GM12878 (cell line): Measurements from ENCODE around the gene TCF4. TPM values are rescaled to one million over a fixed set of nuclear protein-coding genes. Genes with fewer than 3 reads are reported as not detected.

Experiments
- BHLHE40 ChIP-seq, 2 experiments: fragments of 450-650 bp in 1 of 2; IDR thresholded peaks; 2 replicates each; pipeline ENCODE4 v1.6.1; 2011 to 2017; ENCODE audit warnings: low read depth in 2 of 2, borderline replicate concordance in 1 of 2, improper control_type of control experiment in 1 of 2, low read length in 1 of 2, mild to moderate bottlenecking in 1 of 2
- CHD2 ChIP-seq: IDR thresholded peaks from 2 replicates; pipeline ENCODE4 v1.6.1; 2011; ENCODE audit warnings: low read depth, low read length, improper control_type of control experiment, borderline replicate concordance
- EZH2 ChIP-seq: IDR thresholded peaks from 2 replicates; pipeline ENCODE4 v1.6.1; 2012; ENCODE audit warnings: low read depth, mild to moderate bottlenecking, control low read depth, inconsistent platforms, low read length, borderline replicate concordance; ENCODE audit not compliant: control insufficient read depth
- FOXK2 ChIP-seq: fragments of 450-650 bp; IDR thresholded peaks from 2 replicates; pipeline ENCODE4 v1.6.1; 2017; ENCODE audit warnings: mild to moderate bottlenecking, moderate library complexity
- FOXM1 ChIP-seq: IDR thresholded peaks from 2 replicates; pipeline ENCODE4 v1.6.1; 2012; ENCODE audit warnings: low read depth, mild to moderate bottlenecking, inconsistent platforms, low read length, moderate library complexity
- IKZF2 ChIP-seq, 2 experiments: fragments of 450-650 bp; IDR thresholded peaks; 2 replicates each; pipeline ENCODE4 v1.6.1; 2017; ENCODE audit warnings: mild to moderate bottlenecking in 2 of 2, moderate library complexity in 2 of 2
- NFIC ChIP-seq: IDR thresholded peaks from 2 replicates; pipeline ENCODE4 v1.6.1; 2012; ENCODE audit warnings: low read depth, mild to moderate bottlenecking, inconsistent platforms, low read length, moderate library complexity
- NR2C1 ChIP-seq: fragments of 450-650 bp; IDR thresholded peaks from 2 replicates; pipeline ENCODE4 v1.6.1; 2017; ENCODE audit warnings: antibody characterized with exemption, mild to moderate bottlenecking, moderate library complexity
- NR2C2 ChIP-seq: IDR thresholded peaks from 2 replicates; pipeline ENCODE4 v1.6.1; 2011; ENCODE audit warnings: borderline replicate concordance, low read depth; ENCODE audit not compliant: control insufficient read depth, insufficient read length
- PRDM15 ChIP-seq: fragments of 450-650 bp; formaldehyde crosslinking; IDR thresholded peaks from 2 replicates; pipeline ENCODE4 v1.4.0; 2020; ENCODE audit warnings: mild to moderate bottlenecking, moderate library complexity
- RELB ChIP-seq: fragments of 450-650 bp; IDR thresholded peaks from 2 replicates; pipeline ENCODE4 v1.6.1; 2017; ENCODE audit warnings: low read depth, mild to moderate bottlenecking, moderate library complexity
- RUNX3 ChIP-seq: IDR thresholded peaks from 2 replicates; pipeline ENCODE4 v1.6.1; 2012; ENCODE audit warnings: low read length, inconsistent platforms
- SIN3A ChIP-seq: IDR thresholded peaks from 2 replicates; pipeline ENCODE4 v1.6.1; 2012; ENCODE audit warnings: low read depth, low read length, improper control_type of control experiment
- SREBF1 ChIP-seq: IDR thresholded peaks from 2 replicates; pipeline ENCODE4 v1.6.1; 2012; ENCODE audit warnings: mild to moderate bottlenecking, low read length
- STAT3 ChIP-seq: IDR thresholded peaks from 2 replicates; pipeline ENCODE4 v1.6.1; 2011; ENCODE audit warnings: low read depth, low read length, improper control_type of control experiment
- SUZ12 ChIP-seq: fragments of 200-600 bp; sonication (generic); IDR thresholded peaks from one replicate; pipeline ENCODE4 v1.6.1; 2018; ENCODE audit warnings: antibody characterized with exemption, mild to moderate bottlenecking; ENCODE audit not compliant: unreplicated experiment
- ZBED1 ChIP-seq: IDR thresholded peaks from 2 replicates; pipeline ENCODE4 v1.6.1; 2016; ENCODE audit warnings: borderline replicate concordance
- ZBTB4 ChIP-seq: fragments of 450-650 bp; formaldehyde crosslinking; IDR thresholded peaks from 2 replicates; pipeline ENCODE4 v1.4.0; 2022; ENCODE audit warnings: mild to moderate bottlenecking, moderate library complexity
- ZNF384 ChIP-seq: IDR thresholded peaks from 2 replicates; pipeline ENCODE4 v1.6.1; 2012; ENCODE audit warnings: low read depth, mild to moderate bottlenecking, low read length, improper control_type of control experiment, borderline replicate concordance
- polyA plus RNA-seq, 11 experiments: library from polyadenylated mRNA; depleted of rRNA in 4 of 11; unstranded in 6 of 11; stranded (reverse) in 5 of 11; fragments of >200 nt; fragmentation: Nextera tagmentation in 4 of 11; fragmentation: Illumina TruSeq in 1 of 11; extraction: Ambion mirVana in 4 of 11; extraction: Trizol in 1 of 11; gene quantifications; 1 replicate in 1 of 11; 2 replicates in 10 of 11; pipeline versions ENCODE4 v1.2.1 to v1.2.3, GENCODE V29; 2011 to 2016; ENCODE audit warnings: inconsistent platforms in 2 of 11, missing spikeins in 2 of 11, low read depth in 1 of 11
- total RNA-seq, 4 experiments: library from RNA; depleted of rRNA in 3 of 4; stranded (reverse); fragments of >200 nt in 3 of 4; fragmentation: Illumina TruSeq in 1 of 4; extraction: Trizol in 1 of 4; gene quantifications; 2 replicates each; pipeline versions ENCODE4 v1.2.1 to v1.2.3, GENCODE V29; 2013 to 2021
- TF ChIP-seq, protein P1 (sequence below): fragments of 450-650 bp; IDR thresholded peaks from 2 replicates; pipeline ENCODE4 v1.6.1; 2017; ENCODE audit warnings: borderline replicate concordance

The TCF4 gene
- total and polyA plus RNA-seq, 10 of the 15 experiments (the other 5 are each of a cell fraction or from before 2014, with no cell fraction given), result 15.2 to 94.0 (median 31.5) TPM

- TF ChIP-seq PRDM15 (CRISPR knock-in tag), result no peak
- no peak for TF ChIP-seq SIN3A
- TF ChIP-seq RELB, result no peak
- TF ChIP-seq, protein P1, sequence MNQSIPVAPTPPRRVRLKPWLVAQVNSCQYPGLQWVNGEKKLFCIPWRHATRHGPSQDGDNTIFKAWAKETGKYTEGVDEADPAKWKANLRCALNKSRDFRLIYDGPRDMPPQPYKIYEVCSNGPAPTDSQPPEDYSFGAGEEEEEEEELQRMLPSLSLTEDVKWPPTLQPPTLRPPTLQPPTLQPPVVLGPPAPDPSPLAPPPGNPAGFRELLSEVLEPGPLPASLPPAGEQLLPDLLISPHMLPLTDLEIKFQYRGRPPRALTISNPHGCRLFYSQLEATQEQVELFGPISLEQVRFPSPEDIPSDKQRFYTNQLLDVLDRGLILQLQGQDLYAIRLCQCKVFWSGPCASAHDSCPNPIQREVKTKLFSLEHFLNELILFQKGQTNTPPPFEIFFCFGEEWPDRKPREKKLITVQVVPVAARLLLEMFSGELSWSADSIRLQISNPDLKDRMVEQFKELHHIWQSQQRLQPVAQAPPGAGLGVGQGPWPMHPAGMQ, result no peak
- no peak for TF ChIP-seq NR2C1
- no peak for TF ChIP-seq SUZ12
- no peak for TF ChIP-seq SREBF1
- TF ChIP-seq FOXM1, result 0 out of 2 replicates have a peak, but pooled peaks have one; percentile 32
- TF ChIP-seq FOXK2, result no peak
- no peak for TF ChIP-seq NR2C2
- no peak for TF ChIP-seq CHD2
- no peak for TF ChIP-seq ZBED1
- no peak for TF ChIP-seq BHLHE40 (IDR thresholded peaks at IDR 0.05; ENCODE audit: borderline replicate concordance in 1 of 2, low read depth in 2 of 2, low read length in 1 of 2)
- peak; percentile 16; the same call in 1 of the 2 replicates for TF ChIP-seq RUNX3
- TF ChIP-seq IKZF2 (IDR thresholded peaks at IDR 0.05), result no peak
- TF ChIP-seq EZH2, result no peak
- TF ChIP-seq ZBTB4, result no peak
- no peak for TF ChIP-seq ZNF384
- no peak for TF ChIP-seq STAT3
- TF ChIP-seq NFIC, result no peak
These were observed 335.1 kb downstream of the TCF4 start (continued) for GRCh38 chr18:55252901-55253300.
